Measurements from ENCODE around the gene CPLX3. TPM values are rescaled to one million over a fixed set of nuclear protein-coding genes. Genes with fewer than 3 reads are reported as not detected.

Gene CPLX3
- total RNA-seq, 1 donor from 2014 or later: not detected

- DNase-seq (ENCODE audit: low read depth, low spot score): no peak
- Mint-ChIP-seq H3K27ac (ENCODE audit: unreplicated experiment) (peak overlapping the region; percentile 27), H3K27me3 (ENCODE audit: low read depth) (no peaks in the 10 kb centered on the region), H3K4me3 (no peak overlapping the region), H3K4me1 (peaks cover 8% of the 10 kb centered on the region), H3K36me3 (ENCODE audit: low read depth) (peaks cover 2% of the 10 kb centered on the region), H3K9me3 (no peaks in the 10 kb centered on the region)
- TF ChIP-seq CTCF (conservative IDR thresholded peaks at IDR 0.05): no peak
Observed at GRCh38 chr15:74855857-74856256, 29.4 kb downstream of the CPLX3 start.

- Mint-ChIP-seq H3K36me3 (ENCODE audit: low read depth) (peaks cover 2% of the 10 kb centered on the region), H3K4me1 (peaks cover 8% of the 10 kb centered on the region), H3K27me3 (ENCODE audit: low read depth) (no peaks in the 10 kb centered on the region), H3K27ac (ENCODE audit: unreplicated experiment) (no peak overlapping the region), H3K9me3 (no peaks in the 10 kb centered on the region), H3K4me3 (no peak overlapping the region)
- no peak for TF ChIP-seq CTCF (conservative IDR thresholded peaks at IDR 0.05)
- no peak for DNase-seq (ENCODE audit: low read depth, low spot score)
Observed at GRCh38 chr15:74856537-74856936, 30.1 kb downstream of the CPLX3 start.

GRCh38 chr15:74857082-74857655, 30.7 kb downstream of the CPLX3 start:
- peaks cover 8% of the 10 kb centered on the region for H3K4me1 Mint-ChIP-seq
- peak overlapping the region; percentile 27 for H3K27ac Mint-ChIP-seq (ENCODE audit: unreplicated experiment)
- H3K36me3 Mint-ChIP-seq (ENCODE audit: low read depth): peaks cover 2% of the 10 kb centered on the region
- no peaks in the 10 kb centered on the region for H3K27me3 Mint-ChIP-seq (ENCODE audit: low read depth)
- H3K9me3 Mint-ChIP-seq: no peaks in the 10 kb centered on the region
- H3K4me3 Mint-ChIP-seq: no peak overlapping the region
- no peak for DNase-seq (ENCODE audit: low read depth, low spot score)
- TF ChIP-seq CTCF (conservative IDR thresholded peaks at IDR 0.05): no peak

- peaks cover 2% of the 10 kb centered on the region for H3K36me3 Mint-ChIP-seq (ENCODE audit: low read depth)
- H3K4me1 Mint-ChIP-seq: peaks cover 8% of the 10 kb centered on the region
- no peak for DNase-seq (ENCODE audit: low read depth, low spot score)
- no peaks in the 10 kb centered on the region for H3K27me3 Mint-ChIP-seq (ENCODE audit: low read depth)
- H3K9me3 Mint-ChIP-seq: no peaks in the 10 kb centered on the region
- H3K4me3 Mint-ChIP-seq: no peak overlapping the region
- TF ChIP-seq CTCF (conservative IDR thresholded peaks at IDR 0.05): no peak
- H3K27ac Mint-ChIP-seq (ENCODE audit: unreplicated experiment): peak overlapping the region; percentile 78
Observed at GRCh38 chr15:74857671-74858368, 31.4 kb downstream of the CPLX3 start.

GRCh38 chr15:74858369-74858740, 31.9 kb downstream of the CPLX3 start:
- peaks cover 8% of the 10 kb centered on the region for H3K4me1 Mint-ChIP-seq
- peak overlapping the region; percentile 73 for H3K27ac Mint-ChIP-seq (ENCODE audit: unreplicated experiment)
- no peaks in the 10 kb centered on the region for H3K27me3 Mint-ChIP-seq (ENCODE audit: low read depth)
- peaks cover 1% of the 10 kb centered on the region for H3K36me3 Mint-ChIP-seq (ENCODE audit: low read depth)
- DNase-seq (ENCODE audit: low read depth, low spot score): no peak
- no peak for TF ChIP-seq CTCF (conservative IDR thresholded peaks at IDR 0.05)
- H3K9me3 Mint-ChIP-seq: no peaks in the 10 kb centered on the region
- no peak overlapping the region for H3K4me3 Mint-ChIP-seq
